Mucosa of stomach (tissue), 1 donor: ENCODE measurements around the gene ABCG8.
"Not testable (repeated sequence)": the region's sequence is repeated elsewhere in the genome, so short reads cannot be mapped to it uniquely, and the experiment has no call there.

Experiments
- H3K27me3 ChIP-seq: one replicate; pipeline ENCODE4 v1.7.0; 2013; ENCODE audit warnings: mild to moderate bottlenecking, low read length; ENCODE audit not compliant: control insufficient read depth, insufficient read depth
- H3K36me3 ChIP-seq: one replicate; pipeline ENCODE4 v1.7.0; 2013; ENCODE audit warnings: low read length; ENCODE audit not compliant: control insufficient read depth, insufficient read depth
- H3K4me1 ChIP-seq: one replicate; pipeline ENCODE4 v1.7.0; 2013; ENCODE audit warnings: mild to moderate bottlenecking, low read length; ENCODE audit not compliant: control insufficient read depth, insufficient read depth
- H3K4me3 ChIP-seq: one replicate; pipeline ENCODE4 v1.7.0; 2013; ENCODE audit warnings: low read length
- H3K9ac ChIP-seq: one replicate; pipeline ENCODE4 v1.7.0; 2013; ENCODE audit warnings: mild to moderate bottlenecking, low read length, moderate library complexity
- H3K9me3 ChIP-seq: one replicate; pipeline ENCODE4 v1.7.0; 2013; ENCODE audit warnings: mild to moderate bottlenecking, low read length, moderate library complexity; ENCODE audit not compliant: control insufficient read depth
- donor health status: Pancreatic carcinoma.

ABCG8 gene

DNA sequence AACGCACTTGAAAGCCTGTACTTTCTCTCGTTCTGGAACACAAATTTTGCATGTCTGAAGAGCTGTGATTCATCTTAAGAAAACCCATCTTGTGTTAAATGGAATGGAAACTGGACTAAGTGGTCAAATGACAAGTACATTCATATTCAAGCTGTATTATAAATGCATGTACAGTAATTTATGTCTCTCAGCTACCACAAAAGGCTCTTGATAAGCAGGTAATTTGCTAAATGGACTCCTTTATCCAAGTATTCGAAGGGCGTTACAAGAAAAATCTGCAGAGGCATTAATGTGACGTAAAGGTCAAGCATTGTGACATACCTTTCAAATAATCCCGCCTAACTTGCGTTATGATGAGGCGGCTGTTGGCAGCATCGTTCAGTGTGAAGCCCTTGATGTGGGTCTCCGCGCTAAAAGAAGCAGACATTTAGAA lies 66.6 kb downstream of the ABCG8 start:
- Histone ChIP-seq H3K36me3 (no peaks in the 10 kb centered on the region), H3K9me3 (no peaks in the 10 kb centered on the region), H3K4me1 (no peaks in the 10 kb centered on the region), H3K9ac (no peak overlapping the region), H3K4me3 (no peak overlapping the region), H3K27me3 (no peaks in the 10 kb centered on the region)

DNA sequence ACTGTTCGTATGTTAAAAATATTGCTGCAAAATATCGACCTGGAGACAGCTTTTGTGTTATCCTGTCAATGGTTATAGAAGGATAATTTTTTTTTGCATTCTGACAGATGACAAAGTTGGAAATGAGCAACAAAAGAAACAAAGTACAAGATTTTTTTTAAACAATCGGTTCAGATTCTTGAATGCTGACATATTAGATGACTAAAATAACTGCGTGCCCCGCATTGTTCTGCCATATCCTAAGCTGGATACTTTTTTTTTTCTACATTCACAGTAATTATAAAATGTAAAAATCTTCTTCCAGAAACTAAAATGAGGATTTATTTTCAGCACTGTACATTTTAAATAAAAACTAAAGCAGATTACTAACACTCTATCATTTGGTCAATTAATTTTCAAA lies 67.1 kb downstream of the ABCG8 start:
- Histone ChIP-seq H3K27me3 (no peaks in the 10 kb centered on the region), H3K9ac (no peak overlapping the region), H3K4me3 (no peak overlapping the region), H3K9me3 (no peaks in the 10 kb centered on the region), H3K36me3 (no peaks in the 10 kb centered on the region), H3K4me1 (no peaks in the 10 kb centered on the region)

DNA sequence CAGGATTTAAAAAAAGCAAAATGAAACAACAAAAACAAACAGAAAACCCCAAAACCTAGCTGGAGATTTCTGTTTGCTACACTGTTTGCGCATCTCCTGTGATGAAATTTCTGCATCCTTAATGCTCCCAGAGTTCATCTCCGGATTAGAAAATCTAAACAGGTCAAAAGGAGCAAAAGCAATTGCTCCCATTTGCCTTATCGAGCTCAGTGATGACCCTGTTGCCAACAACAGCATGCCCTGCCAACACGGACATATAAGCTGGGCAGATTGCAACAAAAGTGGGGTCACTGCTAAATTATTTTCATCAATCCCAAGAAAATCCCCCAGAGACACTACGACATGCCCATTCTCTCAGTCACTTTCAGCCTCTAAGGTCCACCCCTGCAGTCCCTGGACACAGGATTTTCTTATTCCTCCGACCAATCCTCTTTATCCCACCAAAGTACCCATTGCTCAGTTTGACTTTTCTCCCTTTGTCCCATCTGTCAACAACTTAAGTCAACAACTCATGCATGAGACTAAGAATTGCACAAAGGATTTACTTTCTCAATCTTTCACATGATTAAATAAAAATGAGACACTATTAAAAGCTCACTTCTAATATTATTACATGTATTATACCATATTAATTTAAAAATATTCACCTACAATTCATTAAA lies 67.8 kb downstream of the ABCG8 start:
- Histone ChIP-seq H3K36me3 (no peaks in the 10 kb centered on the region), H3K9me3 (no peaks in the 10 kb centered on the region), H3K9ac (no peak overlapping the region), H3K27me3 (no peaks in the 10 kb centered on the region), H3K4me3 (no peak overlapping the region), H3K4me1 (no peaks in the 10 kb centered on the region)

DNA sequence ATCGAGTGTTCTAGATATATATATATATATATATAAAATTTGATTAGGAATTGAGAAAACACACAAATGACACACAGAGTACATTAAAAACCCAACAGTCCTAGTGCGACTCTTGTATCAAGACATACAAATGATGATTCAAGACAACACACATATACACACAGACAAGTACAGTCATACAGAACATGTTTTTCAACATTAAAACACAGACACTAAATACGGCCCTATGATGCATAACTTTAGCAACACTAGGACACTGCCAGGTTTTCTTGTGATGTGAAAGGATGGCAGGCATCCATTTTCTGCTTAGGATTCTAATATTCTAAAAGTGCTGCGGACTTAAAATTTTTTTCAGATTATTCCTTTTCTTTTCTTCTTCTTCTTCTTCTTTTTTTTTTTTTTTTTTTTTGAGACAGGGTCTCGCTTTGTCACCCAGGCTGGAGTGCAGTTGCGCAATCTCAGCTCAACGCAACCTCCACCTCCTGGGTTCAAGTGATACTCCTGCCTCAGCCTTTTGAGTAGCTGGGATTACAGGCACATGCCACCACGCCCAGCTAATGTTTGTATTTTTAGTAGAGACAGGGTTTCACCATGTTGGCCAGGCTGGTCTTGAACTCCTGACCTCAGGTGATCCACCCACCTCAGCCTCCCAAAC lies 72.5 kb downstream of the ABCG8 start:
- H3K36me3 ChIP-seq, H3K4me1 ChIP-seq, H3K9me3 ChIP-seq, H3K27me3 ChIP-seq, H3K9ac ChIP-seq, H3K4me3 ChIP-seq: not testable (repeated sequence)

DNA sequence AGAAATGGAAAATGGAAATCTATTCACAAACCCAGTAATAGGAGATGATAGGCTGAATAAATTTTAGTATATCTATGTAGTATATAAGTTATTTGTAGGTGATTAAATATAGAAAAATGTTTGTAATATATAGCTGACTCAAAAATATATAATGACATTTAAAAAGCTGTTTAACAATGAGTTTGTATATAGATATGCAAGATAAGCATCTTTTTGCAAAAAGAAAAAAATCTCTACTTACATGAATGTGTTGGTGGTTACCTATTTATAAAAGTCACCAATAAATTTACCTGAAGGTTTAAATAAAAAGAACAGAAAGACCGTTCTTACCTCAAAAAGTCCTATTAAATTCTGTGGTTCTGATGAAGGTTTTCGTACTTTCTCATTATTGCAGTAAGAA lies 85.7 kb downstream of the ABCG8 start:
- Histone ChIP-seq H3K4me1 (no peaks in the 10 kb centered on the region), H3K9ac (no peak overlapping the region), H3K36me3 (no peaks in the 10 kb centered on the region), H3K27me3 (no peaks in the 10 kb centered on the region), H3K9me3 (no peaks in the 10 kb centered on the region), H3K4me3 (no peak overlapping the region)

DNA sequence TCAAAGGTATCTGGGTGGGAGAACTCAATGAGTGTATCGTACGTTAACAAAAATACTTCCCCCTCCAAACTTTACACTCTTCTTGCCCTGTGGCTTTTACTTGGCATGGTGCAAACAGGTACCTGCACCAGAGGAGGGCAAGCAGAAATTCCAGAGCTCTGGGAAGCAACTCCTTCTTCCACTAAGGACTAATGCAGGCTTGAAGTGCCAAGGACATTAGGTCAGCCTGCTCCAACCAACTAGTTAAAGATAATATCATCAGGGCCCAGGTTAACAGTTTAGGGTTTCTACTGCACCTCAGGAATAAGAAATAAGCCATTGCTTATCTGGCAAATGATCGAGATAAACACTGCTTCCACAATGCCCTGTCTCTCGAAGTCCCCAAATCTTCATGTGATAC lies 86.7 kb downstream of the ABCG8 start:
- H3K4me3 ChIP-seq = no peak overlapping the region
- H3K4me1 ChIP-seq = no peaks in the 10 kb centered on the region
- no peaks in the 10 kb centered on the region for H3K36me3 ChIP-seq
- no peaks in the 10 kb centered on the region for H3K27me3 ChIP-seq
- H3K9ac ChIP-seq = no peak overlapping the region
- no peaks in the 10 kb centered on the region for H3K9me3 ChIP-seq

DNA sequence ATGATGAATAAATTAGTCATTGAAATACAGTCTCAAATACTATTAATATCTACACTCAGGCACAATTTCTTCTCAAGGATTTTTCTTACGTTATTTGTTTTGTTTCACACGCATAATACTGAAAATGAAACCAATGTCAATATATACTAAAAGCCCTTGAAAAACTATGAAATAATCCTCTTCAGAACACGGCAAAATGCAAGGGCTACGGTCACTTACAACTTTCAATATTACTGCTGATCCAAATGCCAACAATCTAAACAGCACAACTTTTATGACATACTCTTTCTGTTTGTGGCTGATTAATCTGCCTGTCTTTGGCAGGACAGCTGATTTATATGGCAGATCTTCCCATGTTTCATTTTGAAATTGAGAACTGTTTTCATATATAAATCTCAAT lies 88.7 kb downstream of the ABCG8 start:
- Histone ChIP-seq H3K4me3 (no peak overlapping the region), H3K9ac (no peak overlapping the region), H3K27me3 (no peaks in the 10 kb centered on the region), H3K4me1 (no peaks in the 10 kb centered on the region), H3K9me3 (no peaks in the 10 kb centered on the region), H3K36me3 (no peaks in the 10 kb centered on the region)

DNA sequence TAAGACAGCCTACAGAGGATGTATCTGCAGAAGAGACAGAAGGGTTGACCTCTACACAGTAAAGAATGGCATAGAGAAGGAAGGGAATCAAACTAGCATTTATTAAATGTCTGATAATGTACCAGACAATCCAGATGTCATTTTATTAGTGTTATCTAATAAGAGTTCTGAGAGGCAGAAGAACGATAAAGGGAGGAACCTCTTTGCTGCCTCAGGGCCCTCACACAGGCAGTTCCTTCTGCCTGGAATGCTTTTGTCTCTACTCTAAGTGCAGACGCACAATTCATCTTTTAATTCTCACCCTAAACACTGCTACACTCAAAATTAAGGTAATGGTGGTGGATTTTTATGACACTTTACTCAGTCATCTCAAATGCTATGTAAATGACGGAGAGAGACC lies 92.5 kb downstream of the ABCG8 start:
- Histone ChIP-seq H3K4me3 (no peak overlapping the region), H3K27me3 (no peaks in the 10 kb centered on the region), H3K9me3 (no peaks in the 10 kb centered on the region), H3K36me3 (no peaks in the 10 kb centered on the region), H3K9ac (no peak overlapping the region), H3K4me1 (no peaks in the 10 kb centered on the region)
